HG03432 (cell line): ENCODE results near the gene KCNC4.

Experiments used
- ATAC-seq: cut with Tn5 transposase; IDR thresholded peaks from one replicate; pipeline ENCODE4 v1.9.1; 2021; ENCODE audit warnings: mild to moderate bottlenecking, moderate library complexity; ENCODE audit not compliant: unreplicated experiment

The KCNC4 gene

DNA sequence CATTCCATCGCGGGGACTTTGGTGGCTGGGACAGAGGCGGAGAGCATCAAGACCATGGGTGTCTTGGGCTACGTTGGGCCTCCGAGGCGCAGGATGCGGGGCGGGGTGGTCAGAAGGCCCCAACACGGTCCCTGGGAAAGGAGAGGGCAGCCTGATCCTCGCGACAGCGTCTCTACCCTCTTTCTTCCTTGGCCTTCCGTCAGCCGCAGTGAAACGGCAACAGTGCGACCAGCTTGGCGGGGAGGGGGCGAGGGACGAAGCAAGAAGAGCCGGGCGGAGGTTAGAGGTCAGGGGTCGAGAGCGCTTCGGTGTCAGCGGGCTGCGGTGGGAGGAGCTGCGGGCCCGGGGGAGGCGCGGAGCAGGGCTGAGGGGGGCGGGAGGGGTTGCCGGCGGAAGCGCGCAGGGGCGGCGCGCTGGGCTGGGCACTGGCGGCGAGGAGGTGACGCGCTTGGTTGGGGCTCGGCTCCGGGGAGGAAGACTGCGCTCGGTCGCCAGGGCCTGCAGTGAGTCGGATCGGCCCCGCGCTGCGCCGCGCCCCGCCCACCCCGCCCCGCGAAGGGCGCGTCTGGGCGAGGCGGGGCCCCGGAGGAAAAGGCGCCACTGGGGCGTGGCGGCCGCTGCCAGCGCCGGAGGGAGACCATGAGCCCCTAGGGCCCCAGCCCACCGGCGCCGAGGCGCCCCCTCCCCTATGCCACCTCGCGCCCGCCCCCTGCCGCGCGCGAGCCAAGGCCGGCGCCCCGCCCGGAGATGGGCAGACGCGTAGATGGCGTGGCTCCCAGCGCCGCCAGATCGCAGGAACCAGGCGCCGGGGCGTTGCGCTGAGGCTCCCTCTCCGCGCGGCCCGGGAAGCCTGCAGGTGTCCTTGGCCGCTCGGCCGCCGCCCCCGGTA is at the start of gene KCNC4:
TSS of gene KCNC4 (plus strand) at position 600 of the 889 bp plus-strand sequence. CDS start 1,186 bp downstream, outside the sequence.
- peak; percentile 89 for ATAC-seq

DNA sequence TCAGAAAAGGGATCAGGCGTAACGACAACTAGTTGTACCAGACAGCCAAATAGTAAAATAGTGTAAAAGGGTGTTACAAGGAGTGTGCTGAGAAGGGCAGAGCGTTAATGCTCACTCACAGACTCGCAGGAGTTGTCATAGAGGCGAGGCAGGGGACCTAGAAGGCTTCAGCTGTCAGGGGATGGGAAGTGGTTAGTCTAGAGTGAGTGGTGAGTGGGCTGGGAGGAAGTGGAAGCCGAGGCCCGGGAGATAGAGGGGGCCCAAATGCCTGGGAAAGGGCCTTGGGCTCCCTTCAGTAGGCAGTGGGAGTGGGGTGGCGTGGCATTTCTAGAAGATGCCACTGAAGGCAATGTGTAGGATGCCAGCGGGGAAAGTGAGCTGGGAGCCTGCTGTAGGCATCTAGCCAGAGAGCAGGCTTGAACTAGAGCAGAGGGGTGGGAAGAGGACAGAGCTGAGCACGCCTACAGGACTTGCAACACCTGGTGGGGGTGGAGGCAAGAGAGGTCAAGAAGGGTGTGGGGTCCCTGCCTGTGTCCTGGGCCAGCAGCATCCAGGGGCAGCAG is 49.5 kb upstream of the KCNC4 start:
- ATAC-seq: no peak

DNA sequence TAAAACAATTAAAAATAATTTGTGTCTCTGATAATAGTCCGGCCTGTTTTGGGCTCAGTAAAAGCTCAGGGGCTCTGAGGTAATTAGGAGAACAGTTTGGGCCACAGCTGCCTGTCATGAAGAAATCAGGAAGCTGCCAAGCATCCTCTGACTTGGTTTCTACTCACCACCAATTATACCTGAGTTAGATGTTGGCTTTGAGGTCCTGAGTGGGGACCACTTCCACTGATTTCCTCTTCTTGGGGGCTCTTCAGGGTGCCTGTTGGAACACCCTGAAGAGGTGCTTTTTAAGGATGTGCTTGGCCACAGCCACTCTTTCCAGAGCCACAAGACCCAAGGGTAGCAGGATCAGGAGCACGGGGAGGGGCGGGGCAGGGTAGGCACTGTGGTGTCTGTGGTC is 48.9 kb upstream of the KCNC4 start:
- no peak for ATAC-seq

DNA sequence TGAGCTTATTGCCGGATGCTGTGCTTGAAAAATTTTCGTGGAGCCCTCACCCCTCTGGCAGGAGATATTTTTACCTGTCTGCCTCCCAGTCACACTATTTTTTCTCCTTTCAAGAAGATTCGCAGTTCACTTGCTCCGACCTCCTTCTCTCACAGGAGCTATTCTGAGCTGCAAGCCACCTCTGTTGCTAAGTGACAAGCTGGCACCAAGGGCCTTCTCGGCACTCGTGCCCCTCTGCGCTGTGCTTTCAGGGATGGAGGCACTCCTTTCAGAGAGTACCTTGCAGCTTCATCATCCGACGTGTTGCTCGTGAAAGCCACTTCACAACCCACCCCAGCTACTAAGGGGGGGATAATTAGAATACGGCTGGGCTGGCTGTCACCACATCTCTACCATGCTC is 48.3 kb upstream of the KCNC4 start:
- no peak for ATAC-seq

DNA sequence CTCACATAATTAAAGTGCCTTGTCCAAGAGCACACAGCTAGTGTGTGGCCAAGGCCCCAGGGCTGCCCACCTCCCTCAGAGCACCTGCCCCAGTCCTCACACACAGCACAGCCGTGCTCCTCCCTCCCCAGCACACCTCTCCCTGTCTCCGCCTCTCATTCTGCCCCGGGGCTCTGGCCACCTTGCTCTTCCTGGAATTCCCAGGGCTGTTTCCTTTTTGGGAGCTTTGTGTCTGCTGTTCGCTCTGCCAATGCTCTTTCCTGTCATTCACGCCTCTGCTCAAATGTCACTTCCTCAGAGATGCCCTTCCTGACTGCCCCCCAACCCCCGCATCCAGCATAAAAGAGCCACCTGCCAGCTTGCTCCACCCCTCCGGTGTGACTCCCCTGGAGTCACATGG is 46.5 kb upstream of the KCNC4 start:
- no peak for ATAC-seq

DNA sequence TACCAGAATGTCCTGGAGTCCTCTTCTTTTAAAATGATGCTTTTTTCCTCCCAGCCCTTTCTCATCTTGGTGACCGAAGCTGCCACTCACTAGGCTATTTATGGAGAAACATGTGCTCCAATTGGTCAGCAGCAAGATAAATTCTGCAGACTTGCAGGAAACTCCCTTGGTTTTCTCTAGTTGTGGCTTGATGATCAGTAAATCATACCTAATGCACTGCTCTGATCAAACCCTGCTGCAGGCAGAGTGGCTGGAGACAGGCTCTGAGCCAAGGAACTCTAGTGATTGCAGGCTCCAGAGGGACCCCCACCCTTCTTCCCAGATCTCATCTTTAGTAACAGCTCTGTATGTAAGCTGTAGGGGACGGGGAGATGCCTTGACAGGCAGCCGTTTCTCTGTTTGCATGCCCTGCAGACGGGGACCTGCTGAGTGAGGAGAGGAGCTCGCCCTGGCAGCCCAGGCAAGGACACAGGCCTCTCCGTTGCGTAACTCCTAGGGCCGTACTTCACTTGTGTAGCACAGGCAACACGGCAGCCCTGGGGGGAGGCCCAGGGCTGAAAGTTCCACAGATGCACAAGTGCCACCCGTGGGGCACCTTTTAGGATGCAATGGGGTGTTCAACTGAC is 45.3 kb upstream of the KCNC4 start:
- ATAC-seq: no peak

DNA sequence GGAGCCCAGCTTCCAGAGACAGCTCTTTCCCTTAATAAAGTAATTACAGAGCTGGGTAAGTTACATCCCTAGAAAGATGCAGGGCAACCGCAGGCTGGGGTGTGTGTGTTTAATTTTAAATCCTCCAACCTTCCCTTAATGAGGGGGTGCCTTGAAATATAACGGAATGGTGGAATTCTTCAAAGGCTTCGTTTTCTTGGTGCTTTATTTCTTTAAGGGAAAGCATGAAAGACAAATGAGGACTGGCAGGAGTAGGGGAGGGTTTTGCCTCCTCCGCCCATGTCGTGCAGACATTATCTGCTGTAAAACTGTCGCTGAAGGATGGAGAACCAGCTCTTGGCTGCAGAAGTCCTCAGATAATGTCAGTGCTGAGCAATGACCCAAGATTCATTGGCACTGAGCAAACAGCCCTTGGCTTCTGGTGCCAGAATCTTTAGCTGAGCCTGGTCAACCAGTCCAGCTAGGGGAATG is 44.3 kb upstream of the KCNC4 start:
- ATAC-seq: no peak

DNA sequence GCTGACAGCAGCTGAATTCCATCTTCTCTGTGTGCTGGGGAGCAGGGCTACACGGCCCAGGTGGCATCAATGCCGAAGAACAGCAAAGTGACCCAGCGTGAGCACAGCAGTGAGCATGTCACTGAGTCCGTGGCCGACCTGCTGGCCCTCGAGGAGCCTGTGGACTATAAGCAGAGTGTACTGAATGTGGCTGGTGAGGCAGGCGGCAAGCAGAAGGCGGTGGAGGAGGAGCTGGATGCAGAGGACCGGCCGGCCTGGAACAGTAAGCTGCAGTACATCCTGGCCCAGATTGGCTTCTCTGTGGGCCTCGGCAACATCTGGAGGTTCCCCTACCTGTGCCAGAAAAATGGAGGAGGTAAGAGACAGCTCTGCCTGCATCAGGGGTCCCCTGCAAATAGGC is 43.3 kb upstream of the KCNC4 start:
- no peak for ATAC-seq

DNA sequence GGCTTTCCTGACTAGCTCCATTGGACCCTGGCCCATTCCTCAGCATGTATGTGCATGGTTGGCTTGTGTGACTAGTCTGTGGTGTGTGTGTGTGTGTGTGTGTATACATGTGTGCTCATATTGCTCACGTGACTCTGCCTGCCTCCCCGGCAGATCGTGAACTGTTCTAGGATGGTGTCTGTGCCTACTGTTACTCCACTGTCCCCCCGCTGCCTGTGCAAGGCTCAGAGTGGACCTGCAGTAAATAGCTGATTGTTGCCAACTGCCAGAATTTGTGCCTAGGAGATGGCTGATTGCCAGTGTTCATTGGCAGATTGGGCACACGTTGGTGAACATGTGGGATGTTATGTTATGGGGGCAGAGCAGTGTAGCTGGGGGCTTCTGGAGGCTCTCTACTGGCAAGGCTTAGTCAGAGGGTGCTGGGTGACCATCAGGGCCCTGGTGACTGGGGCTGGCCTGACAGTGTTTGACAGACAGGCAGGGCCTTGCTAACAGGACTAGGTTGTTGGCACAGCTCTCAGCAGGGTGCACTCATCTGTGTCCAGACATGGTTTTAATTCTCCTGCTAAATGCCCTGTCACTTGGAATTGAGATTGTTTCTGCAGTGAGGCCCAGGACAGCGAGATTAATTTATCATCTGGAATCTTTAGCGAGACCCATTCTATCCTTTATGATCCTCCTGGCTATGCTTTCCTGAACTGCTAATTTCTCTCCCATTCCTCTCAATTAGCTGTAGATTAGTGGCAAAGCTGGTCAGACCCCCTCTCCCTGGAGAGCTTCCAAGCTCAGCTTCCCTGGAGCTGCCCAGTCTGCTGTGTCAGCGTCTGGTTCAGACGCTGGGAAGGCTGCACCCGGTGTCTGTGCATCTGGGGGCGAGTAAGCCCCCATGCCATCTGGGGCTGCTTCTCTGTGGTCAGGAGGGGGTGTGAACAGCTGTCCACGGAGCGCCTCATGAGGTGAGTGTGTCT is 39.1 kb upstream of the KCNC4 start:
- ATAC-seq: no peak

DNA sequence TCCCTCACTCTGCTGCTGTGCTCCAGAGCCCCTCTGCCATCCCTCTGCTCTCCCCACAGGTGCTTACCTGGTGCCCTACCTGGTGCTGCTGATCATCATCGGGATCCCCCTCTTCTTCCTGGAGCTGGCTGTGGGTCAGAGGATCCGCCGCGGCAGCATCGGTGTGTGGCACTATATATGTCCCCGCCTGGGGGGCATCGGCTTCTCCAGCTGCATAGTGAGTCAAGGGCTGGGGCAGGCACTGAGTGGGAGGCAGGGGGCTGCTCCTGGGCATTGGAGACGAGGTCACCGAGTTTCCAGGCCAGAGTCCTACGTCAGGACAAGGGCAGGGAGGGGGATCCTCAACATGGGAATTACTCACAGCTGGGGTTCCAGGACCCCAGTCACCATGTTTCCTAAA is 38.1 kb upstream of the KCNC4 start:
- ATAC-seq: no peak

DNA sequence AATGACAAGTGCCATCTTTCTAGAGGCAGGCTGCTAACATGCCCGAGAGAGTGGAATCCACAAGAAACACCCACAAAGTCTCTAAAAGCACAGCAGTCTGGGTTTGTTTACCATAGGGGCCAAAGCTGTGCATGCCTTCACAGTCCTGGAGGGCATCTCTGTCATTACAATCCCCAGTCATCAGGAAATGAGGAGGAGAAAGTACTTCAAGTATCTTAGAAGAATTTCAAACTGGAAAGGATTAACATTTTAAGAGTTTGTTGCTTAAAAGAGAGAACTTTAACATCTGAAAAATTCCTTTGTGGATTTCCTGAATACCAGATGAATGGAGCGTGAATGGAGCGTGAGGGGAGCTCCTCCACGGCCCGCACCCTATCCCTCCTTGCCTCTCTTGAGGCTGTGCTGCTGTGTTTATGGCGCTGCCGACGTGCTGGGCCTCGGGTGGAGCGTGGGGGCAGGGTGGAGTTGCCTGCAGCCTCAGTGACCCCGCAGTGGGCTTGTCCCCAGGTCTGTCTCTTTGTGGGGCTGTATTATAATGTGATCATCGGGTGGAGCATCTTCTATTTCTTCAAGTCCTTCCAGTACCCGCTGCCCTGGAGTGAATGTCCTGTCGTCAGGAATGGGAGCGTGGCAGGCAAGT is 36.5 kb upstream of the KCNC4 start:
- ATAC-seq: no peak

DNA sequence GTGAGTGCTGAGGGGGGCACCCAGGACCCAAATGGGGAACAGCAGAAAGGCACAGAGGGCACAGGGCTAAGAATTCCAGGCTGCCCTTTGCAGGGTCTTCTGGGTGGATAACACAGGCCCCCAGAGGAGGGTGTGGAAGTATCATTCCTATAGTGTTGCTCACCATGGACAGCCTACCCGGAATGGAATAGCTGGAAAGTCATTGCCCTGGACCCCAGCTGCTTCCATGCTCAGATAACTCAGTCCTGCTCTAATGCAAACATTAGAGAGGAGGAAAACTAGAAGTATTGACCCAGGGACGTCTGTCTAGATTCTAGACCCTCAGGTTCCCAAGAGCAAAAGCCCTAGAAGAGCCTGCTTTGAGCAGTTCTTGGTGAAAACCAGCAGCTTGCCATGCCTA is 35.2 kb upstream of the KCNC4 start:
- no peak for ATAC-seq

DNA sequence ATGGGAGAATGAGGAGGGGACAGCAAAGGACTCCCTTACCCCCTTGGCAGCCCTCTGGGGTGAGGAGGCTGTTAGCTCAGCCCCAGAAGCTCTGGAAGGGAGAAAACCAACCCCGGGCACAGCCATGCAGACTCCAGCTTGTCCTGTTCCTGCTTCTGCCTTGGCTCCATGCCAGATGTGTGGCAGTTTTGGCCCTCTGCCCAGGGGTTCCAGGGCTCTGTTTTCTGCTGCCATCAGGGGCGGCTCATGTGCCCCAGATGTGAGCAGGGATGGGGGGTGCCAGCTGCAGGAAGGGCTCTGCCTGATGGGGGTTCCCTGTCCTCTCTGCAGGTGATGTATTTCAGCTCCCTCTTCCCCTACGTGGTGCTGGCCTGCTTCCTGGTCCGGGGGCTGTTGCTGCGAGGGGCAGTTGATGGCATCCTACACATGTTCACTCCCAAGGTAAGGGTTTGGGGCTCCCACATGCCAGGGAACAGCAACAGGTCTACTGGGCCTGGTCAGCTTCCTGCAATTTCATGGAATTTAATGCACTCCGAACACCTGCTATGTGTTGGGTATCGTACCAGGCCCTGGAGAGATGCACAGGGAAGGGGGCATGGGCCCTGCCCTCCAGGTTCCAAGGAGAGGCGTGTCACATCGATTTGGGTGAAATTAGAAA is 33.7 kb upstream of the KCNC4 start:
- ATAC-seq: no peak

DNA sequence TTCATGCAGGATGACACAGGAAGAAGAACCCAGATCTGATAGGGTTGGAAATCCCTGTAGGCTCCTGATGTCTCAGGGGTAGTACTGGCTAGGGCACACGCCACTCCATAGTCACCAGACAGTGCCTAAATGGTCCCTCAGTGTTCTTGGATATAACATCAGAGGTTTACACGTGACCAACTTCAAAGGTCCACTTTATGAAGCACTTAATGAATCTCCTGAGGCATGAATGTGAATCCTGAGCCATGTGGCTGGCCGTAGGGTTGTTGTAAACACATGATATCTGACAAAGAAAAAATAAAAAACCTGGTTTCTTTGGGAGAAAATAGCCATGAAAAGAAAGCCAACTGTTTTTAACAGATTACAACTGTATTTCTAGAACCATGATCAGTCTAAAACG is 32.3 kb upstream of the KCNC4 start:
- ATAC-seq: no peak

DNA sequence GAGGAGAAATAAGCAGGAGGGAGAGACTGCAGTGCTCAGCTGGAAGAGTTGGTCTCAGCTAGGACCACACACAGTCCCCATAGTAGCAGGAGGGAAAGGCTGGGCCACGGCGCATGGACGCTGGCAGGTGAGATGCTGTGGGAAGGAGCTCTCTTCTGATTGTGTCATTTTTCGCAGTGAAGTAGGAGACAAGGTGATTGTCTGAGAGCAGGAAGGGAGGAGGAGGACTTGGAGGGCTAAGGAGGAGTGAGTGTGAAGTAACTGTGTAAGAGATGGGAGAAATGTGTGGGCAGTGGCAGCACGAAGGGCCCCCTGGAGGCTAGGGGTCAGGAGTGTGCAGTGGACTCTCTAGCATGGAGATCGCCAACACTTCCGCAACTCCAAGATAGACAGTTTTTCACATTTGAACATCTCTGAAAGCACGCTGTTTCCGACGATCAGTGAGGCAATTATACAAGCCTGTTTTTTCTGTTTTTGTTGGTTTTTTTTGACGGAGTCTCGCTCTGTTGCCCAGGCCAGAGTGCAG is 26.4 kb upstream of the KCNC4 start:
- no peak for ATAC-seq

DNA sequence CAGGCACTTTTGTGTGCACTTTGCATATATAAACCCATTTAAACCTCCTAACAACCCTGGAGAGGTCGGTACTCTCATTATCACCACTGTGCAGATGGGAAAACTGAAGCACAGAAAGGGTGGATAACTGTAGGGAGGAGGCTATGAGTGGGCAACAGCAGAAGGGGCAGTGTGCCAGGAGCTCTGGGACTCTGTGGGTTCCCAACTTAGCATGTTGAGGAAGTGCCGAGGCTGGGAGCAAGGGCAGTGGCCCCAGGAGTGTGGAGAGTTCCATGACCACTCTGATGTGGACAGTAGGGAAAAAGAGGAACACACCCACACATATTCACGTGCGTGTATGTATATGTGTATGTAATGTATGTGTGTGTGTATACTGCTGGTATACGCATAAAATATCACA is 25.7 kb upstream of the KCNC4 start:
- ATAC-seq: no peak

DNA sequence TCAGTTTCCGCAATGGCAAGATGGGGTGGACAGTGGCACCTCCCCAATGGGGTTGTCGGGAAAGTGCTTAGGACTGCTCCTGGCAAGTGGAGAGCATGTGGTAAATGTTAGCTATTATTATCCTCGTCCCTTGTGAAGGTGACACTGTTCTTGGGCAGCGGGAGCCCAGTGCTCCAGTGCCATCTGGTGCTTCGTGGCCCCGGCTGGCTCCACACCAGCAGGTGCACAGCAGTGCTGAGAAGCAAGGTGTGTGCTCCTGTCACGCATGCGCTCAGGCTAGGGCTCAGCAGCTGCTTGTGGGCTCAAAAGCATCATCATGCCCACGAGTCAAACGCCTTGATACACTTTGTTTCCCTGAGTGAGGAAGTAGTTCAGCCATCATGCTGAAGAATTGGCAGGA is 24.9 kb upstream of the KCNC4 start:
- no peak for ATAC-seq

DNA sequence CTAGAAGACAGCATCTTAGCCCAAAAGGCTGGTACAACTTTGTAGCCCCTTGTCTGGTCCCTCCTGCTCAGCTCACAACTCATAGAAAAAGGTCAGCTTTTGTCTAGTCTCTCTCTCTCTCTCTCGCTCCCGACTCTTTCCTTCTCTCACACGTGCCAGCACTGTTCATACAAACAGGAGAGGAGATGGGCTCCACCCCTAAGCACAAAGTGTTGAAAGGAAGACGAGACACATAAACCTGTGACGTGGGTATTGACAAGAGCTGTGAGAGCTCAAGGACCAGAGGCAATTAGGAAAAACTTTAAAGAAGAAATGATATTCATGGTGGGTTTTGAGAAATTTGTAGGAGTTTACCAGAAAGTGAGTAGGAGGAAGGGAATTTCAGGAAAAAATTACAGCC is 23.6 kb upstream of the KCNC4 start:
- no peak for ATAC-seq

DNA sequence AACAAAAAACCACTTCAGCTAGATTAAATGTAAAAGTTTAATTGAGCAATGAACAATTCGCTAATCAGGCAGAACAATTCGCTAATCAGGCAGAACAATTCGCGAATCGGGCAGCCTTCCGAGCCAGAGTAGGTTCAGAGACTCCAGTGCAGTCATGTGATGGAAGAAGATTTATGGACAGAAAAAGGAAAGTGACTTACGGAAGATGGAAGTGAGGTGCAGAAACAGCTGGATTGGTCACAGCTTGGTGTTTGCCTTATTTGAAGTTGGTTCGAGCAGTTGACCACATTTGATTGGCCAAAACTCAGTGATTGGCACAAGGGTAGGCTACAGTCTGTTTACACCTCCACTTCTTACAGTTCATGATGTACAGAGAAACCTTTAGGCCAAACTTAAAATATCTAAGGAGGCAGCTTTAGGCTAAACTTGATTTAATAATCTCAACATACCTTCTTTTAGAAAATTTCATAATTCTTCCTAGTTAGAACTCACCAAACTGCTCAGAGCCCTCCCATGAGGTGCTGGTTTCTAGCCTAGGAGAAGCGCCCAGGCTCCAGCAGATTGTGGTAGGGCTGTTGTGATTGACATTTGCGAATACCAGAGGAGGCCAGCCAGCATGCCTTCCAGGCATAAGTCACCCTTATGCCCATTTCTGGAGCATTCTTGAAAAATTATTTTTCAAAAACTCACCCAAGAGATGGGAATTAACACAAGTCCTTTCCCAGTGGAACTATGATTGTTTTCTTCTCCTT is 22.8 kb upstream of the KCNC4 start:
- no peak for ATAC-seq
